ENCODE results near the gene RABL6.
A peak's percentile ranks its signal among the peaks of the same experiment; 100 is the strongest.
"Not testable (repeated sequence)": the region's sequence is repeated elsewhere in the genome, so short reads cannot be mapped to it uniquely, and the experiment has no call there.

Gene RABL6

GRCh38 chr9:136838314-136839228 is 30.8 kb downstream of the RABL6 start:
- no peak for DNase-seq
- Mint-ChIP-seq H3K4me3 (no peak overlapping the region), H3K27me3 (peaks cover 3% of the 10 kb centered on the region), H3K4me1 (ENCODE audit: low read depth) (peaks cover 11% of the 10 kb centered on the region), H3K9me3 (no peaks in the 10 kb centered on the region), H3K36me3 (ENCODE audit: low read depth) (peaks cover 42% of the 10 kb centered on the region), H3K27ac (peak overlapping the region; percentile 44)

GRCh38 chr9:136839229-136840139 is 31.7 kb downstream of the RABL6 start:
- no peaks in the 10 kb centered on the region for H3K9me3 Mint-ChIP-seq
- no peak overlapping the region for H3K4me3 Mint-ChIP-seq
- DNase-seq: no peak
- peaks cover 6% of the 10 kb centered on the region for H3K27me3 Mint-ChIP-seq
- H3K27ac Mint-ChIP-seq: no peak overlapping the region
- peaks cover 12% of the 10 kb centered on the region for H3K4me1 Mint-ChIP-seq (ENCODE audit: low read depth)
- peaks cover 35% of the 10 kb centered on the region for H3K36me3 Mint-ChIP-seq (ENCODE audit: low read depth)

GRCh38 chr9:136840140-136840876 is 32.6 kb downstream of the RABL6 start:
- Mint-ChIP-seq H3K9me3 (no peaks in the 10 kb centered on the region), H3K27me3 (peaks cover 10% of the 10 kb centered on the region), H3K4me1 (ENCODE audit: low read depth) (peaks cover 14% of the 10 kb centered on the region), H3K36me3 (ENCODE audit: low read depth) (peaks cover 33% of the 10 kb centered on the region), H3K4me3 (no peak overlapping the region), H3K27ac (no peak overlapping the region)
- no peak for DNase-seq

GRCh38 chr9:136840877-136841645 is 33.3 kb downstream of the RABL6 start:
- Mint-ChIP-seq H3K27ac (no peak overlapping the region), H3K4me1 (ENCODE audit: low read depth) (peaks cover 14% of the 10 kb centered on the region), H3K9me3 (no peaks in the 10 kb centered on the region), H3K27me3 (peaks cover 15% of the 10 kb centered on the region), H3K4me3 (no peak overlapping the region), H3K36me3 (ENCODE audit: low read depth) (peaks cover 28% of the 10 kb centered on the region)
- no peak for DNase-seq

GRCh38 chr9:136841646-136842379 is 34.1 kb downstream of the RABL6 start:
- Mint-ChIP-seq H3K4me3 (peak overlapping the region; percentile 69), H3K27me3 (peaks cover 21% of the 10 kb centered on the region), H3K27ac (peak overlapping the region; percentile 55), H3K36me3 (ENCODE audit: low read depth) (peaks cover 23% of the 10 kb centered on the region), H3K4me1 (ENCODE audit: low read depth) (peaks cover 18% of the 10 kb centered on the region)
- H3K9me3 Mint-ChIP-seq, DNase-seq: not testable (repeated sequence)

- H3K9me3 Mint-ChIP-seq: not testable (repeated sequence)
- peak within 1 kb of the TSS; percentile 69 for H3K4me3 Mint-ChIP-seq
- H3K27ac Mint-ChIP-seq: peak within 1 kb of the TSS; percentile 55
- H3K4me1 Mint-ChIP-seq (ENCODE audit: low read depth): peaks cover 20% of the 10 kb centered on the region
- DNase-seq: peak; percentile 90
- H3K27me3 Mint-ChIP-seq: peaks cover 25% of the 10 kb centered on the region
- H3K36me3 Mint-ChIP-seq (ENCODE audit: low read depth): peaks cover 23% of the 10 kb centered on the region
Observed at GRCh38 chr9:136842380-136842948, 34.7 kb downstream of the RABL6 start, which contains the start of gene AJM1. AJM1 (plus strand) TSS chr9:136842478; CDS start chr9:136844415, 1,937 bp downstream.

- Mint-ChIP-seq H3K27me3 (peaks cover 32% of the 10 kb centered on the region), H3K4me1 (ENCODE audit: low read depth) (peaks cover 26% of the 10 kb centered on the region), H3K27ac (peak overlapping the region; percentile 50), H3K4me3 (peak overlapping the region; percentile 39), H3K36me3 (ENCODE audit: low read depth) (peaks cover 22% of the 10 kb centered on the region)
- DNase-seq, H3K9me3 Mint-ChIP-seq: not testable (repeated sequence)
Observed at GRCh38 chr9:136843159-136843800, 35.5 kb downstream of the RABL6 start.

- peaks cover 32% of the 10 kb centered on the region for H3K27me3 Mint-ChIP-seq
- not testable (repeated sequence) for H3K9me3 Mint-ChIP-seq
- H3K27ac Mint-ChIP-seq: peak overlapping the region; percentile 50
- peaks cover 17% of the 10 kb centered on the region for H3K36me3 Mint-ChIP-seq (ENCODE audit: low read depth)
- DNase-seq: peak; percentile 83
- peak overlapping the region; percentile 39 for H3K4me3 Mint-ChIP-seq
- peaks cover 26% of the 10 kb centered on the region for H3K4me1 Mint-ChIP-seq (ENCODE audit: low read depth)
Observed at GRCh38 chr9:136843801-136844740, 36.3 kb downstream of the RABL6 start.

- H3K4me1 Mint-ChIP-seq (ENCODE audit: low read depth): peaks cover 29% of the 10 kb centered on the region
- peaks cover 32% of the 10 kb centered on the region for H3K27me3 Mint-ChIP-seq
- H3K9me3 Mint-ChIP-seq: no peaks in the 10 kb centered on the region
- peaks cover 15% of the 10 kb centered on the region for H3K36me3 Mint-ChIP-seq (ENCODE audit: low read depth)
- no peak overlapping the region for H3K4me3 Mint-ChIP-seq
- peak overlapping the region; percentile 11 for H3K27ac Mint-ChIP-seq
- DNase-seq: no peak
Observed at GRCh38 chr9:136844761-136845464, 37.2 kb downstream of the RABL6 start.

- H3K4me3 Mint-ChIP-seq: no peak overlapping the region
- peaks cover 15% of the 10 kb centered on the region for H3K36me3 Mint-ChIP-seq (ENCODE audit: low read depth)
- H3K27ac Mint-ChIP-seq: peak overlapping the region; percentile 11
- peaks cover 32% of the 10 kb centered on the region for H3K27me3 Mint-ChIP-seq
- no peaks in the 10 kb centered on the region for H3K9me3 Mint-ChIP-seq
- no peak for DNase-seq
- H3K4me1 Mint-ChIP-seq (ENCODE audit: low read depth): peaks cover 32% of the 10 kb centered on the region
Observed at GRCh38 chr9:136845465-136846260, 37.9 kb downstream of the RABL6 start.
